SK-N-SH (cell line): ENCODE data around the gene FGD6.

Experiments used
- CTCF ChIP-seq: fragments of 200-600 bp; sonication (generic); IDR thresholded peaks from 2 replicates; pipeline ENCODE4 v1.6.1; 2017; ENCODE audit warnings: antibody characterized with exemption, mild to moderate bottlenecking, moderate library complexity
- FOXJ3 ChIP-seq: sonication (generic); formaldehyde crosslinking; IDR thresholded peaks from 2 replicates; pipeline ENCODE4 v1.5.1; 2020; ENCODE audit warnings: mild to moderate bottlenecking, missing genetic modification reagents
- GATA2 ChIP-seq: sonication (generic); formaldehyde crosslinking; IDR thresholded peaks from 2 replicates; pipeline ENCODE4 v1.5.0; 2020; ENCODE audit warnings: mild to moderate bottlenecking, missing genetic modification reagents
- MXI1 ChIP-seq: IDR thresholded peaks from 2 replicates; pipeline ENCODE4 v1.6.1; 2012; ENCODE audit warnings: mild to moderate bottlenecking, low read depth, low read length, improper control_type of control experiment
- NRF1 ChIP-seq: IDR thresholded peaks from 2 replicates; pipeline ENCODE4 v1.6.1; 2012; ENCODE audit warnings: low read depth, mild to moderate bottlenecking, low read length
- PBX3 ChIP-seq: IDR thresholded peaks from 2 replicates; pipeline ENCODE4; 2012
- POLR2AphosphoS5 ChIP-seq: IDR thresholded peaks from 2 replicates; pipeline ENCODE4 v1.6.1; 2012; ENCODE audit warnings: low read depth, low read length
- RCOR1 ChIP-seq: fragments of 150-350 bp; IDR thresholded peaks from 2 replicates; pipeline ENCODE4 v1.6.1; 2017; ENCODE audit warnings: antibody characterized with exemption, low read length
- SMC3 ChIP-seq: IDR thresholded peaks from 2 replicates; pipeline ENCODE4 v1.6.1; 2012; ENCODE audit warnings: low read depth, low read length, improper control_type of control experiment
- TEAD4 ChIP-seq: IDR thresholded peaks from 2 replicates; pipeline ENCODE4 v1.4.0; 2012; ENCODE audit warnings: mild to moderate bottlenecking, borderline replicate concordance; ENCODE audit not compliant: insufficient read depth
- ZBTB33 ChIP-seq: IDR thresholded peaks from 2 replicates; pipeline ENCODE4 v1.4.0; 2012; ENCODE audit warnings: low read depth, borderline replicate concordance

DNA sequence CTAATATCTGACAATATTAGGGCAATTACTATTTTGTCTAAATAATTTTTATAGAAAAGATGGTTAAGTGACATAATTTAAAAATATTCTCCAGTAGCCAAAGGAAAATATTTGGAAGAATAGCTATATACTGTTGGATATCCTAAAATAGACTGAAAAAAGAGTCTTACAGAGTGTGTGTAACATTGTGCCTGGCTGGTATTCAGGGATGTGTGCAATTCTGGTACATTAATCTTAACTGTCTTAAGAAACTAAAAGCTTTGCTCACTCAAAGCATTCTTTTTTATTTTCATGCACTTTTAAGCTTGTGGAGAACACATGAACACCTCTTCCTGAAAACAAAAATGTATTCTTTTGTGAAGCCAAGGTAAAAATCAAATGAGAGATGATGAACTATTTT, 133.8 kb downstream of the FGD6 start:
- TF ChIP-seq CTCF, result no peak
- no peak for TF ChIP-seq NRF1
- no peak for TF ChIP-seq RCOR1
- TF ChIP-seq SMC3, result no peak
- no peak for TF ChIP-seq TEAD4
- TF ChIP-seq POLR2AphosphoS5, result no peak
- no peak for TF ChIP-seq ZBTB33
- no peak for TF ChIP-seq FOXJ3 (CRISPR knock-in tag)
- TF ChIP-seq MXI1, result no peak
- no peak for TF ChIP-seq PBX3
- TF ChIP-seq GATA2 (CRISPR knock-in tag), result no peak
